ENCODE results near the gene TMEM63C.

DNA sequence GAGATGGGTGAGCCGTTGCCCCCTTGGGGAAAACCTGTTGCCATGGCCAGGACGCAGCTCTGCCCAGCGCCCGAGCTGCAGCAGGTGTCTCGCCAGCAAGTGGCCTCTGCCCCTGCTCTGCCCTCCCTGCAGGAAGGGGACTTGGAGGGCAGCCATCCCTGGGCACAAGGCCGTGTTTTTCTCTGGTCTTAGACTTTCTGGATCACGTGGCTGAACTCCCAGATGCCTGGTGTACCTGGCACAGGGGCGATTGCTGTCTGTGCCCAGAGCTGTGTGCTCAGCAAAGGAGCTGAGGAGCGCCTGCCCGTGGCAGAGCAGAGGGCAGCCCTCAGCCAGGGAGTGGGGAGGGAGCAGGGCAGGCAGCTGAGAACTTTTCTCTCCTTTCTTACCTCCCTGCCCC lies 38.0 kb downstream of the TMEM63C start:
- TF ChIP-seq, protein P1, sequence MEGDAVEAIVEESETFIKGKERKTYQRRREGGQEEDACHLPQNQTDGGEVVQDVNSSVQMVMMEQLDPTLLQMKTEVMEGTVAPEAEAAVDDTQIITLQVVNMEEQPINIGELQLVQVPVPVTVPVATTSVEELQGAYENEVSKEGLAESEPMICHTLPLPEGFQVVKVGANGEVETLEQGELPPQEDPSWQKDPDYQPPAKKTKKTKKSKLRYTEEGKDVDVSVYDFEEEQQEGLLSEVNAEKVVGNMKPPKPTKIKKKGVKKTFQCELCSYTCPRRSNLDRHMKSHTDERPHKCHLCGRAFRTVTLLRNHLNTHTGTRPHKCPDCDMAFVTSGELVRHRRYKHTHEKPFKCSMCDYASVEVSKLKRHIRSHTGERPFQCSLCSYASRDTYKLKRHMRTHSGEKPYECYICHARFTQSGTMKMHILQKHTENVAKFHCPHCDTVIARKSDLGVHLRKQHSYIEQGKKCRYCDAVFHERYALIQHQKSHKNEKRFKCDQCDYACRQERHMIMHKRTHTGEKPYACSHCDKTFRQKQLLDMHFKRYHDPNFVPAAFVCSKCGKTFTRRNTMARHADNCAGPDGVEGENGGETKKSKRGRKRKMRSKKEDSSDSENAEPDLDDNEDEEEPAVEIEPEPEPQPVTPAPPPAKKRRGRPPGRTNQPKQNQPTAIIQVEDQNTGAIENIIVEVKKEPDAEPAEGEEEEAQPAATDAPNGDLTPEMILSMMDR (conservative IDR thresholded peaks at IDR 0.05) = no peak
- TF ChIP-seq ZFX (IDR thresholded peaks at IDR 0.05) = no peak
